H4 (cell line): ENCODE results near the gene GJB4. TPM values are rescaled to one million over a fixed set of nuclear protein-coding genes. Genes with fewer than 3 reads are reported as not detected.
"Not testable (repeated sequence)": the region's sequence is repeated elsewhere in the genome, so short reads cannot be mapped to it uniquely, and the experiment has no call there.

ENCODE experiments used
- DNase-seq: peaks from one replicate; pipeline ENCODE4 v3.0.0-alpha.2; 2015; ENCODE audit warnings: low spot score
- total RNA-seq: library from RNA; depleted of rRNA; stranded (reverse); fragments of >200 nt; shearing (Covaris generic); gene quantifications from 2 replicates; pipeline ENCODE4 v1.2.3, GENCODE V29; 2014

Gene GJB4
- total RNA-seq, 1 experiment from 2014 or later, result not detected

- DNase-seq, result no peak
Measured at GRCh38 chr1:34746785-34747637, 12.5 kb upstream of the GJB4 start.

GRCh38 chr1:34747638-34747941, 11.9 kb upstream of the GJB4 start:
- no peak for DNase-seq

GRCh38 chr1:34749992-34750391, 9.5 kb upstream of the GJB4 start:
- no peak for DNase-seq

GRCh38 chr1:34750610-34751009, 8.9 kb upstream of the GJB4 start:
- no peak for DNase-seq

GRCh38 chr1:34753163-34753562, 6.4 kb upstream of the GJB4 start:
- DNase-seq, result no peak

- no peak for DNase-seq
Measured at GRCh38 chr1:34754964-34755637, 4.4 kb upstream of the GJB4 start, which contains the start of gene GJB5. GJB5 (plus strand) TSS chr1:34755047; CDS start chr1:34757331, 2,284 bp downstream.

- DNase-seq, result no peak
Measured at GRCh38 chr1:34755961-34756360, 3.6 kb upstream of the GJB4 start.

GRCh38 chr1:34757386-34757785, 2.2 kb upstream of the GJB4 start:
- DNase-seq, result no peak

GRCh38 chr1:34758751-34759150, 789 bp upstream of the GJB4 start:
- DNase-seq, result no peak

GRCh38 chr1:34761176-34761761, 1.7 kb downstream of the GJB4 start:
- DNase-seq, result no peak

- no peak for DNase-seq
Measured at GRCh38 chr1:34761776-34762307, 2.3 kb downstream of the GJB4 start.

- no peak for DNase-seq
Measured at GRCh38 chr1:34762474-34763141, 3.1 kb downstream of the GJB4 start.

- DNase-seq, result no peak
Measured at GRCh38 chr1:34763142-34763781, 3.7 kb downstream of the GJB4 start.

GRCh38 chr1:34768856-34769255, 9.3 kb downstream of the GJB4 start:
- DNase-seq, result no peak

GRCh38 chr1:34770891-34771504, 11.5 kb downstream of the GJB4 start:
- DNase-seq, result no peak

- no peak for DNase-seq
Measured at GRCh38 chr1:34771573-34772371, 12.2 kb downstream of the GJB4 start.

- not testable (repeated sequence) for DNase-seq
Measured at GRCh38 chr1:34773114-34773513, 13.6 kb downstream of the GJB4 start.

- no peak for DNase-seq
Measured at GRCh38 chr1:34774957-34775356, 15.4 kb downstream of the GJB4 start.

- no peak for DNase-seq
Measured at GRCh38 chr1:34776911-34777310, 17.4 kb downstream of the GJB4 start.
